ENCODE results near the gene MMP25. TPM values are rescaled to one million over a fixed set of nuclear protein-coding genes. Genes with fewer than 3 reads are reported as not detected.

Gene MMP25, protein sequence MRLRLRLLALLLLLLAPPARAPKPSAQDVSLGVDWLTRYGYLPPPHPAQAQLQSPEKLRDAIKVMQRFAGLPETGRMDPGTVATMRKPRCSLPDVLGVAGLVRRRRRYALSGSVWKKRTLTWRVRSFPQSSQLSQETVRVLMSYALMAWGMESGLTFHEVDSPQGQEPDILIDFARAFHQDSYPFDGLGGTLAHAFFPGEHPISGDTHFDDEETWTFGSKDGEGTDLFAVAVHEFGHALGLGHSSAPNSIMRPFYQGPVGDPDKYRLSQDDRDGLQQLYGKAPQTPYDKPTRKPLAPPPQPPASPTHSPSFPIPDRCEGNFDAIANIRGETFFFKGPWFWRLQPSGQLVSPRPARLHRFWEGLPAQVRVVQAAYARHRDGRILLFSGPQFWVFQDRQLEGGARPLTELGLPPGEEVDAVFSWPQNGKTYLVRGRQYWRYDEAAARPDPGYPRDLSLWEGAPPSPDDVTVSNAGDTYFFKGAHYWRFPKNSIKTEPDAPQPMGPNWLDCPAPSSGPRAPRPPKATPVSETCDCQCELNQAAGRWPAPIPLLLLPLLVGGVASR
- total RNA-seq, result 1 to 10 TPM in 1 of 2 experiments, under 1 TPM in 1; 0.99 to 1.6 TPM

DNA sequence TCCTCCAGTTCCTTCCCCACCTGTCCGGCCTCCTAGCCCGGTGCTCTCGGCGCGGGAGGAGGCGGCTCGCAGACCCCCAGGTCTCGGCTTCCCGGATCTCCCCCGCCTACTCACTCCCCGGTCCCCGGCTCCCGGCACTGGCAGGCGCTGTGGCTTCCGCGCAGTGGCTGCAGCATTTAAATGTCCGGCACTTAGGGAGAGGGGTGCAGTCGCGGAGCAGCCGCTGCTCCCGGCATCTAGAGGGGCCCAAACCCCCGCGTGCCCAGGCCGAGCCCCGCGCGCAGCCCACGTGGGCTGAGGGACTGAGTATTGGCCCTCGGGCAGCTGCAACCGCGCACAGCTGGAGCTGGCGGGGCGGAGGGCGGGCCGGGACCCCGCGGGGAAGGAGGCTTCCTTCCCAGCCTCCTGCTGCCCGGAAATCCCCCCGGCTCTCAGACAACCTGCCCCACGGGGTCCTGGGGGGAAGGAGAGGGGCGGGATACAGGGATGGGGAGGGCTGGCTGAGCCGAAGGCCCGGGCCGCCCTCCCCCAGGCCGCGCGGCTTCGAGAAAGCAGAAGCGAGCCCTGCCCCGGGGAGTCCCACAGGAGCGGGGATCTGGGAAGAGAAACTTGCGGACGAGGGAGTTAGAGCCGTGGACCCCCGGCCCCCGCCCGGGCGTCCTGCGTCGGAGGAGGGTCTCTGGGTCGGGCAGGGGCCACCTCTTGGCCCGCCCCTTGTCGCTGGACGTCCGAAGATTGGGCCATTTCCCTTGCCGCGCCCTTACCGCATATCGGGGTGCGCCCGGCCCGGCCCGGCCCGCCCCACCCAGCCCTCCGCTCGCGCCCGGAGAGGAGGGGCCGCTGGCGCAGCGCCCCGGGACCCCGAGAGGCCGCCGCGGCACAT is at the start of gene MMP25:
TSS of gene MMP25 (plus strand) at position 804 of the 883 bp plus-strand sequence. CDS start 357 bp downstream, outside the sequence.
- Mint-ChIP-seq H3K4me1 (peaks cover 13% of the 10 kb centered on the region), H3K27ac (no peak within 1 kb of the TSS), H3K9me3 (no peaks in the 10 kb centered on the region), H3K36me3 (no peaks in the 10 kb centered on the region), H3K27me3 (peaks cover 63% of the 10 kb centered on the region), H3K4me3 (peak within 1 kb of the TSS; percentile 73)
- DNase-seq, result no peak

DNA sequence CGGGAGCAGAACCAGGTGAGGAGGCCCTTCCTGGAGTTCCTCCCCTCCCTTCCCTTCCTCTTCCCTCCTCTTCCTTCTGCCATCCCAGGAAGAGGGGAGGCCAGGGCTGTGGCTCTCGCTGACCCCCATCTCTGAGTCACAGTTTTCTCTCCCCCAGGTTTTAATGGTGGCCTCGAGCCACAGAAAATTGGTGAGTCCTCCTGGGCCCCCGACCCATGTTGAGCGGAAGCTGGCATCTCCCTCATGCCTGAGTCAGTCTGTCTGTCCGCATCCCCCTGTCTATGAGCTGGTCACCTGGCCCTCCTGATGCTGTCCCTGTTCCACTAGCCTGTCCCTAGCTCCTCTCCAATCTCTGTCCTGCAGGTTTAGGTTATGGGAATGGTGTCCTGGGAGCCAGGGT is 46.4 kb upstream of the MMP25 start:
- no peaks in the 10 kb centered on the region for H3K4me1 Mint-ChIP-seq
- no peaks in the 10 kb centered on the region for H3K36me3 Mint-ChIP-seq
- H3K4me3 Mint-ChIP-seq, result no peak overlapping the region
- DNase-seq, result no peak
- H3K9me3 Mint-ChIP-seq, result no peaks in the 10 kb centered on the region
- H3K27ac Mint-ChIP-seq, result no peak overlapping the region
- peaks cover 3% of the 10 kb centered on the region for H3K27me3 Mint-ChIP-seq

- no peaks in the 10 kb centered on the region for H3K4me1 Mint-ChIP-seq
- H3K4me3 Mint-ChIP-seq, result no peak overlapping the region
- H3K36me3 Mint-ChIP-seq, result no peaks in the 10 kb centered on the region
- peaks cover 6% of the 10 kb centered on the region for H3K27me3 Mint-ChIP-seq
- DNase-seq, result no peak
- H3K9me3 Mint-ChIP-seq, result no peaks in the 10 kb centered on the region
- no peak overlapping the region for H3K27ac Mint-ChIP-seq
Measured at GRCh38 chr16:3000540-3000939, 45.8 kb upstream of the MMP25 start.

GRCh38 chr16:3001316-3001715 is 45.0 kb upstream of the MMP25 start:
- H3K27me3 Mint-ChIP-seq, result peaks cover 6% of the 10 kb centered on the region
- H3K9me3 Mint-ChIP-seq, result no peaks in the 10 kb centered on the region
- no peak overlapping the region for H3K4me3 Mint-ChIP-seq
- no peak for DNase-seq
- no peaks in the 10 kb centered on the region for H3K4me1 Mint-ChIP-seq
- H3K27ac Mint-ChIP-seq, result no peak overlapping the region
- H3K36me3 Mint-ChIP-seq, result no peaks in the 10 kb centered on the region

DNA sequence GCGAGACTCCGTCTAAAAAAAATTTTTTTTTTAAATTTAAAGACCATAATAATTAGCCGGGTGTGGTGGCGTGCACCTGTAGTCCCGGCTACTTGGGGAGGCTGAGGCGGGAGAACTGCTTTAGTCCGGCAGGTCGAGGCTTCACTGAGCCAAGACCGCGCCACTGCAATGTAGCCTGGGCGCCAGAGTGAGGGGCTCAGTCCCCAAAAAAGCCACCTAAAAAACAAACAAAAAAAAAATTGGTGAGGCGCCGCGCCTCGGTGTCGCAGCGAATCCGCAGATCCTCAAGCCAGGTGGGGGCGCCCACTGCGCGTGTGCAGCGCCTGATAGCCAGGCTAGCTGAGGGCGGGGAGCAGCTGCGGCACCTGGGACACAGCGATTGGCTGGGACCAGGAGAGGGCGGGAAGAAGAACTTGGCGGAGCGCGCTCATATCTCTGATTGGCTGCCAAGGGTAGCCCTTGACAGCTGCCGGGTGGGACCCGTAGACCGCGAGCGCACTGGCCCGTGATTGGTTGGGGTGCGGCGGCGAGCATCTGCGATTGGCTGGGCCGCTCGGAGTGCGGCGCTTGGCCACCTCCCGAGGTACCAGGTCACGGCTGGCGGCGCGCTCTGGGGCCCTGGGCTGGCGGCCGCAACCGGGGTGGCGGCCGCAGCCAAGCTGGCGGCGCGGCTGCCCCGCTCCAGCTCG is 42.6 kb upstream of the MMP25 start:
- Mint-ChIP-seq H3K4me3 (peak overlapping the region; percentile 25), H3K27me3 (peaks cover 6% of the 10 kb centered on the region), H3K9me3 (no peaks in the 10 kb centered on the region), H3K36me3 (no peaks in the 10 kb centered on the region), H3K27ac (no peak overlapping the region), H3K4me1 (peaks cover 17% of the 10 kb centered on the region)
- DNase-seq, result peak; percentile 98

GRCh38 chr16:3004319-3004718 is 42.0 kb upstream of the MMP25 start:
- no peak for DNase-seq
- H3K4me1 Mint-ChIP-seq, result peaks cover 19% of the 10 kb centered on the region
- H3K27ac Mint-ChIP-seq, result no peak overlapping the region
- no peak overlapping the region for H3K4me3 Mint-ChIP-seq
- H3K36me3 Mint-ChIP-seq, result no peaks in the 10 kb centered on the region
- H3K27me3 Mint-ChIP-seq, result peaks cover 6% of the 10 kb centered on the region
- H3K9me3 Mint-ChIP-seq, result no peaks in the 10 kb centered on the region

DNA sequence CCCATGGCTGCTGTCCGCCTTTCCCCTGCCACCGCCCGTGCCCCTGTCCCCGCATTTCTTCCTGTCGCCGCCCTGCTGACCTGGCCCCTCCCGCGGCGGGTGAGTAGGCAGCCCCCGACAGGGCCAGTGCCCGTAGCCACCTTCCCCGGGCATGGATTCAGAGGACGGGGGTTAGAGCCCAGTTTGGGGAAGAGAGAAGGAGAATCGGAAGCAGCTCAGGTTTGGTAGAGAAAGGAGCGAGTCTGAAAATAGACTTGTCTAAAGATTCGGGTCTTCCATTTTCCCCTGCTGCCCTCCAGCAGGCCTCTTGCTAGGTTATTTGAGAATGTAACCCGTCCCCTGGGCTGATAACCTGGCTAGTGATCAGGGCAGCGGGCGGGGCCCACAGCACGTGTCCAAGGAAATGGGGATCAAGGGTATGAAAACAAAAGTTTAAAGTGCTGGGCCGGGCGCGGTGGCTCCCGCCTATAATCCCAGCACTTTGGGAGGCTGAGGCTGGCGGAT is 41.5 kb upstream of the MMP25 start:
- Mint-ChIP-seq H3K27ac (no peak overlapping the region), H3K36me3 (no peaks in the 10 kb centered on the region), H3K4me3 (peak overlapping the region; percentile 60)

GRCh38 chr16:3007059-3007956 is 39.1 kb upstream of the MMP25 start:
- no peaks in the 10 kb centered on the region for H3K36me3 Mint-ChIP-seq
- H3K4me1 Mint-ChIP-seq, result peaks cover 19% of the 10 kb centered on the region
- H3K27ac Mint-ChIP-seq, result no peak overlapping the region
- H3K4me3 Mint-ChIP-seq, result no peak overlapping the region
- peaks cover 14% of the 10 kb centered on the region for H3K27me3 Mint-ChIP-seq
- no peaks in the 10 kb centered on the region for H3K9me3 Mint-ChIP-seq
- no peak for DNase-seq

More for the DNA sequence above, 41.5 kb upstream of the MMP25 start:
- DNase-seq, result no peak
- peaks cover 19% of the 10 kb centered on the region for H3K4me1 Mint-ChIP-seq
- H3K27me3 Mint-ChIP-seq, result peaks cover 6% of the 10 kb centered on the region
- H3K9me3 Mint-ChIP-seq, result no peaks in the 10 kb centered on the region

DNA sequence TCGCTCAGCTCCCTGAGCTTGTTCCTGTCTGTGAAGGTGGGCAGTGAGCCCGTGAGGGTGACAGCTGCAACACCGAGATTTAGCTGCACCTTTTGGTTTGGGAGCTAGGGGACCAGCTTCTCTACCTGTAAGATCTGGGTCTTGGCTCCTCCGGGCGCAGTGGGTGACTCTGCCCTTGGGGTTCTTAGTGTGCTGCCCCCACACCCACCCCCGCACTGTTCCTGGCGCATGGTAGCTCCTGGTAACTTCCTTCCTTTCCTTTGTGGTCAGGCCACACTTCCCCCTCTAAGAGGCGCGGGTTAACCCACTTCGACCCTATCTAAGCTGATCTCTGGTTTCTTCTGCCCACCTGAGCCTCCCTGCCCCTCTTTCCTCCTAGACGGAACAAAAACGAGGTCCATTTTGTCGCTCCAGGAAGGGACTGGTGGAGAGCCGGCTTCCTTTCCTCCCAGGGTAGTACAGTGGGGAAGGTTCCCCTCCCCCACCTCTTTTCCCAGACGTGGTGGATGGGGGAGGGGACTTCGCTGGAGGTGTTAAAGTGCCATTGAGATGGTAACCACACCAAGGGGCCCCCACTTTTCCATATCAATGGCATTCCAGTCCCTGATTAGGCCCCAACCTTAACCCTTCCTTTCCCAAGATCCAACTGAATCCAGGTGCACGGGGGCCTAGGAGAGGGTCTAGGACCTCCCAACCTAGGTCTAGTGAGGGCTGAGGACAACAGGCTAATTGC is 38.2 kb upstream of the MMP25 start:
- DNase-seq, result no peak
- peaks cover 21% of the 10 kb centered on the region for H3K4me1 Mint-ChIP-seq
- no peaks in the 10 kb centered on the region for H3K9me3 Mint-ChIP-seq
- peaks cover 20% of the 10 kb centered on the region for H3K27me3 Mint-ChIP-seq
- H3K27ac Mint-ChIP-seq, result no peak overlapping the region
- no peaks in the 10 kb centered on the region for H3K36me3 Mint-ChIP-seq
- peak overlapping the region; percentile 56 for H3K4me3 Mint-ChIP-seq

- no peak overlapping the region for H3K27ac Mint-ChIP-seq
- peaks cover 20% of the 10 kb centered on the region for H3K27me3 Mint-ChIP-seq
Measured at GRCh38 chr16:3008690-3009037, 37.7 kb upstream of the MMP25 start.

GRCh38 chr16:3009568-3010390 is 36.6 kb upstream of the MMP25 start:
- H3K27ac Mint-ChIP-seq, result no peak overlapping the region
- no peak for DNase-seq
- H3K9me3 Mint-ChIP-seq, result no peaks in the 10 kb centered on the region
- H3K4me3 Mint-ChIP-seq, result no peak overlapping the region
- H3K36me3 Mint-ChIP-seq, result no peaks in the 10 kb centered on the region
- H3K4me1 Mint-ChIP-seq, result peaks cover 21% of the 10 kb centered on the region
- peaks cover 24% of the 10 kb centered on the region for H3K27me3 Mint-ChIP-seq

More at GRCh38 chr16:3008690-3009037, 37.7 kb upstream of the MMP25 start:
- H3K9me3 Mint-ChIP-seq, result no peaks in the 10 kb centered on the region
- peaks cover 21% of the 10 kb centered on the region for H3K4me1 Mint-ChIP-seq
- no peak overlapping the region for H3K4me3 Mint-ChIP-seq
- no peaks in the 10 kb centered on the region for H3K36me3 Mint-ChIP-seq
- no peak for DNase-seq

GRCh38 chr16:3010510-3010909 is 35.9 kb upstream of the MMP25 start:
- Mint-ChIP-seq H3K27ac (no peak overlapping the region), H3K9me3 (no peaks in the 10 kb centered on the region), H3K4me3 (no peak overlapping the region), H3K27me3 (peaks cover 19% of the 10 kb centered on the region), H3K36me3 (no peaks in the 10 kb centered on the region), H3K4me1 (peaks cover 21% of the 10 kb centered on the region)
- no peak for DNase-seq

GRCh38 chr16:3012246-3012645 is 34.1 kb upstream of the MMP25 start:
- H3K36me3 Mint-ChIP-seq, result no peaks in the 10 kb centered on the region
- DNase-seq, result no peak
- peaks cover 19% of the 10 kb centered on the region for H3K27me3 Mint-ChIP-seq
- no peaks in the 10 kb centered on the region for H3K9me3 Mint-ChIP-seq
- H3K4me1 Mint-ChIP-seq, result peaks cover 17% of the 10 kb centered on the region
- H3K4me3 Mint-ChIP-seq, result no peak overlapping the region
- H3K27ac Mint-ChIP-seq, result no peak overlapping the region
